Omental fat pad (tissue), 4 donors: ENCODE measurements around the gene FAU. TPM values are rescaled to one million over a fixed set of nuclear protein-coding genes. Genes with fewer than 3 reads are reported as not detected.

ENCODE experiments used
- ATAC-seq: fragments of 150-250 bp; one replicate; pipeline ENCODE4 v1.9.1; 2016; ENCODE audit warnings: mild to moderate bottlenecking, moderate library complexity; ENCODE audit not compliant: low FRiP score
- DNase-seq: peaks from one replicate; pipeline ENCODE4 v3.0.0-alpha.2; 2019; ENCODE audit warnings: low spot score
- CTCF ChIP-seq, 3 donors: fragments of 450-650 bp; IDR thresholded peaks; one replicate each; pipeline ENCODE4 v1.5.1; 2016 to 2017; ENCODE audit warnings: antibody characterized with exemption in 3 of 3, mild to moderate bottlenecking in 3 of 3, moderate library complexity in 2 of 3
- total RNA-seq, 4 donors: library from RNA; depleted of rRNA; stranded (reverse); fragments of >200 nt; gene quantifications; one replicate each; pipeline ENCODE4 v1.1.0, GENCODE V29; 2016

The FAU gene
- total RNA-seq, 4 donors from 2014 or later = 612 to 842 (median 711) TPM

- TF ChIP-seq CTCF (IDR thresholded peaks at IDR 0.05) = no peak
- DNase-seq = no peak
- no peak for ATAC-seq
Observed at GRCh38 chr11:65131895-65132237, 9.9 kb upstream of the FAU start.

- no peak for TF ChIP-seq CTCF (IDR thresholded peaks at IDR 0.05)
- ATAC-seq (no peak), DNase-seq (no peak)
Observed at GRCh38 chr11:65131417-65131776, 9.5 kb upstream of the FAU start.

- TF ChIP-seq CTCF (IDR thresholded peaks at IDR 0.05) = no peak
- no peak for DNase-seq
Observed at GRCh38 chr11:65130631-65131416, 8.9 kb upstream of the FAU start.

GRCh38 chr11:65129649-65130441, 7.9 kb upstream of the FAU start:
- TF ChIP-seq CTCF (IDR thresholded peaks at IDR 0.05) = no peak
- ATAC-seq (no peak), DNase-seq (no peak)

More at GRCh38 chr11:65130631-65131416, 8.9 kb upstream of the FAU start:
- no peak for ATAC-seq

- DNase-seq (no peak), ATAC-seq (no peak)
- TF ChIP-seq CTCF (IDR thresholded peaks at IDR 0.05) = no peak
Observed at GRCh38 chr11:65128182-65129145, 6.5 kb upstream of the FAU start.

- ATAC-seq (no peak), DNase-seq (no peak)
- TF ChIP-seq CTCF (IDR thresholded peaks at IDR 0.05) = no peak
Observed at GRCh38 chr11:65127473-65128181, 5.7 kb upstream of the FAU start.
